ENCODE data around the gene NPTXR.

The NPTXR gene

DNA sequence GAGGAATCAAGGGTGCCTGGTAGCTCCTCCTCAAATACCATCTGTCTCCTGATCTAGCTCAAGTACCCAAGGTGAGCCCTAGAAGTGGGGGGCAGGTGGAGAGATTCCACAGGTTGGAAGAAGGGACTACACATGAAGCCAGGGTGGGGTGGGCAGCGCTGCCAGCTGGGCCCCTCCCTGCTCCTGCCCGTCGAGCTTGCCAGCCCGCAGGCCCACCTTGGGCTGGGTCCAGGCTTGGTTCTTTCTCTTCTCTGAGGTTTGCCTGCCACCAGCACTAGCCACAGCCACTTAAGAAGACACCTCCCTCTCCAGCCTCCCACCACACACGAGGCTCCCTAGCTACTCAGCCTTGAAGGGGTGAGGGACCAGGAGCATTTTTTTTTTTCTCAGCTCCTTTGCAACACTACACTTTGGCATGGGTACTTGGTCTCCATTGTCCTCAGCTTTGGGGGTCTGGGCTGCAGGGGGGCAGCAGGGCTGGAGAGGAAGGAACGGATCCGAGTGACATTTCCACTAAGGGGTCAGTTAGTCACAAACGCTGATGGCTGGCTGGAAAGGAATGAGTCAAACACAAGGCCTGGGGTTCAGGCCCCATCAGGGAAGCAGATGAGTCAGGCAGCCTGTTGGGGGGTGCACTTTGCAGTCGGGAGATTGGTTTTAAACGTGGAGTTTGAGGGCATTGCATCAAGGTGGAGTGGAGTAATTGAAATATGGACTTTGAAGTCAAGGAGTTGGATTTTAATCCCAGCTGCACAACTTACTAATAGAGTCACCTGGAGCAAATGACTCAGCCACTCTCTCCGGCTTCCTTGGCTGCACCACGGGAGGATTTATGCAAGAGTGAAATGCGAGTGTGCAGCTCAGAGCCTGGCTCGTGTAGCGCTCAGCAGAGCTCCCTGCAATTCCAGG lies 7.4 kb upstream of the NPTXR start:
- DNase-seq, result no peak

DNA sequence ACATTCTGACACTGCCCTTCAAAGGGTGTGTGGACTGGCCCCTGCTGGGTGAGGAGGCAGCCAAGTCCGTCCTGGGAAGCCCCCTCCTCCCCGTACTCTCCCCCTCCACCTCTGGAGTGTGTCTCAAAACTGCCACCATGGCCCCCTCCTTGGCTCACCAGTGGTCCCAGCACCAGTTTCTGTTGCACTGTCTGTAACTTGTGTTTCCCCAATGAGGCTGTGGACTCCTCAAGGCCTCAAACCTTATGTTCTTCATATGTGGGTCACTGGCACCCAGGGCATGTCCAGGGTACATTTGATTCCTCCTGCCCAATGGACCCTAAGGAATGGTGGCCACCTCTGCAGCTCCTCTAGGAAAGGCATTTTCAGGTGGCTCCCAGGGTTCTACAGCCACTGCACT lies 6.6 kb upstream of the NPTXR start:
- no peak for DNase-seq

DNA sequence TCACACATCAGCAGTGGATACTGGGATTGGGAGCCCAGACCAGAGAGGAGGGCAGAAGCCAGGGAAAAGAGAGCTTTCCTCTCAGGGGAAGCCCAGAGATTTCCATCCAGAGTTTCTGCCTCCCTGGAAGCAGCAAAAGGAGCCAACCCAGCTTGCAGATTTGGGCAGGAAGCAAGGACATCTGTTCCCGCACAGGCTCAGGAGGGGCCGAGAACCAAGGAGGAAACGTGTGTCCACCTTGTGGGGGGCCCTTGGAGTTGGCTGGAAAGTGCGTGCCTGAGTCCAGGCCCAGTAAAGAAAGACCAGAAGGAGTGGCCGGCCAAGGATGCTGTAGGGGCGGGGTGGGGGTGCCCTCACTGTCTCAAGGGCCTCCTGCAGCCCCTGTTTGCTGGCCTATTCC lies 6.0 kb upstream of the NPTXR start:
- no peak for DNase-seq

DNA sequence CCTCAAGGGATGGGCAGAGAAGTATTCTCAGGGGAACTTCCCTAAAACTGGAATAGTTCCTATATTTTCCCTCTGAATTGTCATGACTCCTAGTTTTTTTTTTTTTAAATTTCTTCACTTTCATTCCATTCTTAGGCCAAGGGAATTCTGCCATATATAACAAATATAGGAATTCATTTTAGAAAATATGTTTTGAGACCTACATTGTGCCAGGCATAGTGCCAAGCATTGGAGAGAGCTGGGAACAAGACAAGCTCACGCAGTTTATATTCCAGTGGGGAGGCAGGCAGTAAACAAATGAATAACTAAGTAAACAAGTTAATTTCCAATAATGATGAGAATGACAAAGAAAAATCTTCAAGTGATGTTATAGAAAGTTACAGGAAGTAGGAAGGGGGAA lies 2.6 kb upstream of the NPTXR start:
- no peak for DNase-seq

DNA sequence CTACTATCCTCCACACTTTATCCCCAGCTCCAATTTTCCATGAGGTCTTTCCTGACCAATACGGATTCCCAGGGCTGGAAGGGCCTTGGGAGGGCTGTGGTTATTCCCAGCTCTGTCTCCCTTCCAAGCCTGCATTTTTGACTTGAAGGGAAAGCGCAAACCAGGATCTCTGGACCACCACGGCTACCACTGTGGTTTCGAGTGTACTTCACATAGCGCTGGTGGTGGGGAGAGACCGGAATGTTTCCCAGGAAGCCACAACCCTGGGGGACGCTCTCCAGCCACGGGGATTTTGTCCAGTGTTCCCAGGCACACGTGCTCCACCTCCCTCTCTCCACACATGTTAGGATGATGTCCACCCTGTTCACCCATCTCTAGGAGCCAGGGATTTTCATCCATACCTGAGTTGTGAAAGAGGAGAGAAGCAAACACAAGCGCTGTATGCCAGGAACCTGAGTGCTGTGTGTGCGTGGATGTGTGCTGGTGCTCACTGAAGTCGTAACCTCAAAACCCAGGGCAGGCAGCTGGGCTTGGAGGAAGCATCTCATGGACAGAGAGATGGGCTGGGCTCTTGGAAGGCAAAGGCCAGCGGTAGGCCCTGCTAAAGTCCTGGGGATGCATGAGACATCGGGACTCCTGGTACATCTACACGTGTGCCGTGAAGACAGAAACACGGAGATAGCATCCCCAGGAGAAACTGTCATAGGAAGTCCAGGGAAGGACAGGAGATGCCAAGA lies 1.3 kb upstream of the NPTXR start:
- DNase-seq, result no peak

DNA sequence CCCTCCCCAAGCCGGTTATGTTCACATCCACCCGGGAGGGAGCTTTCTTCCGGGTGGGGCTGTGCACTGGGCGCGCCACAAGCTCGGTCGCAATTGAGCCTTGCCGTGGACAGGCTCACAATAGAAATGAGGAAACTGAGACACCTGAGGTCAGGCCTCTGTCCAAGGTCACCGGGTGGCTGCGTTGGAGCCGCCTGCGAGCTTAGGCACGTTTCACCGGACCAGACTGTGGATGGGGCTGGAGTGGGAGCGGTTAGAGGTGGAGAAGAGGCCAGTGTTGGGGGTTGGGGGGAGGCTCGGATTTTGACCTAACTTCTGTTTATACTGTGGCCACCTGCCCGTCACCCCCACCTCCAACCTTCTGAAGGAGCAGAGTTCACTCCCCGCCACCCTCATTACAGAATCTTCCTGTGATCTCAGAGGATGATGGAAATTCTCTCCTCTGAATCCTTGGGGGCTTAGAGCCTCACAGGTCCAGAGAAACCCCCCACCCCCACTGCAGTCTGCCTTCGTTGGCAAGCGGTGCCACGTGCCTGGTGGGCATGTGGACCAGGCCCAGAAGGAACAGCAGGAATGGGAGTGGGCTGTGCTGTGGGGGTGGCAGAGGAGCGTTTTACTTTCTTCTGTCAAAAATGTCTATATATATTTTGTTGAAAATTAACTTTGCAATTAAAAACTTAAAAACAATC lies 631 bp upstream of the NPTXR start:
- DNase-seq, result no peak

DNA sequence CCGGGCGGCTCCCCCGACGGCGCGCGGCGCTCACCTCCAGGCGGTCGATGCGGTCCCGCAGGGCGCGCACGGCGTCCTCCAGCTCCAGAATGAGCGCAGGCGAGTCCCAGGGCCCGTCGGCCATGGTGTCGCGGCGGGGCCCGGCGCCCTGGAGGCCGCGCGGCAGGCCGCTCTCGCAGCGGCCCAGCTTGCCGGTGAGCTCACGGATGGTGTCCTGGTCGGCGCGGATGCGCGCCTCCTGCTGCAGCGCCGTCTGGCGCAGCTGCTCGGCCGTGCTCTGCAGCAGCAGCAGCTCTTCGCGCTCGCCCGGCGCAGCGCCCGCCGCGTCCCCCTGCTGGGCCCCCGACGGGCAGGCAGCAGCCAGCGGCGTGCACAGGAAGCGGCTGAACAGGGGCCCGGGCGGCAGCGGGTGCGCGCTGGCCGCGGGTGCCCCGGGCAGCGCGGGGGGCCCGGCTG lies 599 bp downstream of the NPTXR start:
- no peak for DNase-seq

DNA sequence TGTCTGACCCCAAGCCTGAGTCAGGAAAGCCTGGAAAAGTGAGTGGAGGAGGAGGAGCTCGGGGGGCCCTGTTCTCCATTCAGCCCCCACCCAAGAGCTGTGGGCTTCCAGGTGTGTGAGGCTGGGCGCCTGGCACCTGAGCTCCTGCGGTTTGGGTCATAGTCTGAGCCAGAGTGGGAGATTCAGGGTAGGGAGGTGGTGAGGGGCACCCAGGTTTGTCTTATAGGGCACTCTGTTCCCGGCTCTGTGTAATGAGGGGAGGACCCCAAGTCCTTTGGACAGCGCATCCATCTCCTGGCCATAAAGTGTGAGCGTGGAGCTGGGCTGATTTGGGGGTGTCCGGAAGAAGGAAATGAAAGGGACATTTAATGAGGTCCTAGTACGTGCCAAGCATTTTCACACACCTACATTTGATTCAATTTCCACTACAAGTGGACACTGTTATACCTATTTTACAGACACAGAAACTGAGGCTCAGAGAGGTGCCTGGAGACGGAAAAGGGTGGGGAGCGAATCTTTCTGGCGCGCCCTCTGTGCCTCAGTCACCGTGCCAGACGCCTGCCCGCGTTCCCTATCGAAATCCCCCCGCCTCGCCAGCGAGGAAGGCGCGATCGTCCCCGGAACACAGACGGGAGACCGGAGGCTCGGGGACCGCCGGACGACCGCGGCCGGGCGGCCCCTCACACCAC lies 1.2 kb downstream of the NPTXR start:
- DNase-seq, result no peak

DNA sequence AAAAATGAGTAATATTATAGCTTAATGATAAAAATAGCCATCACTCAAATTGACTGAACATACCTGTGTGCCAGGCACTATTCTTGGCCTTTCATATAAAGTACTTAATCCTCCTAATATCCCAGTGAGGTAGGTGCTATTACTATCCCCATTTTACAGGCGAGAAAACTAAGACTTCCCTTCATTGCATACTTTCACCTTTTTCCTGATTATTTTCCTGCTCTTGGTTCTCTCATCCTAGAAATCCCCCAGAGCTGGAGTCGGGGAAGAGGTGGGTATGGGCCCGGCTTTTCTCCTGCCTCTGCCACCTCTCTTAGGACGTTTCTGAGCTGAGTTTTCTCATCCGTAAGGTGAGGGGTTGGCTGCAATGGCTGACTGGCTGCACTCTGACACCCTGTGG lies 2.2 kb downstream of the NPTXR start:
- no peak for DNase-seq

DNA sequence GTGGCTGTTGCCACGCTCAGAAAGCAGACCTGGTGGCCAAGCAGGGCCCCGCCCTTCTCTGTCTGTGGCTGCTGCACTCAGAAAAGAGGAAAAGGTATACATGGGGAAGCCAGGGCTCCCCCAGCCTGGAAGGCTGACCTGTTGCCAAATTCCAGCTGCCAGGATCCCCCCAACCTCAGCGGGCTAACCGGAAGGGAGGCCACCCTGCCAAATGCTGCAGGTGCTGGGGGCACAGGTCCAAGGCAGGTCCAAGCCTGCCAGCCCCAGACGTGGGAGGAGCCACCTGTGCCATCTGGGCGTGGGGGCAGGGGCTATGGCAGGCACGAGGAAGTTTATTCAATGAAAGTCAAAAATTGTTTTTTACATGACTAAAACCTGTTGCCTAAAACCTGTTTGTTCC lies 2.6 kb downstream of the NPTXR start:
- DNase-seq, result no peak

DNA sequence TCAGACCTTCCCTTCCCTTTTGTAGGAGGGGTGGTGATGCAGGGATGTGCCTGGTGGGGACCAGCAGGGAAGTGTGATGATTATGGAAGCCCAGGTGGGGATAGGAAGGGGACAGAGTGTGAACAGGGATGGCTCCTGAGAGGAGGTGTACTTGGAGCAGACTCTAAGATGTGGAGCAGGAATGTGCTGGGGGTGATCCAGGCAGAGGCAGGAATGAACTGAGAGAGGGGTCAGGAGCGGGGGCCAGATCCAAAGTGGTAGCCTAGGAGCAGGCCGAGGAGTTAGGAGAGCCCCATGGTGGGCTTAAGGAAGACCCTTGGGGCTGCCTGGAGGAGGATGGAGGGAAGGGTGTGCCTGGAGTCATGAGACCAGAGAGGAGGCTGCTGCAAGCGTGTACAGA lies 3.7 kb downstream of the NPTXR start:
- no peak for DNase-seq

DNA sequence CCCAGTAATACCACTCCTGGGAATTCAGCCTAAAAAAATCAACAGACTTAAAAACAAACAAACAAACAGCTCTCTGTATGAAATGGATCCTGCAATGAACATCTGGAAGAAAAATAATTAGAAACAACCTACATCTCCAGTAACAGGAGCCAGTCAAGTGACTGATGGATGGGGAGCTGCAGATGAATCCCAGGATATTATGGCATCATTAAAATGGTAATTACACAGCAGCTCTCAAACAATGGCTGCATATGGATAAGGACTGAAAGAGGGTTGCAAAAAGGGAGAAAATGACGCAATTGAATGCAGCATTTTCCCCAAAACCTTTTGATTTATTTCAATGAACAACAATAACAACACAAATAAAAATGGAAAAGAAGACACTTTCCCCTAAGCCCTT lies 4.1 kb downstream of the NPTXR start:
- no peak for DNase-seq

DNA sequence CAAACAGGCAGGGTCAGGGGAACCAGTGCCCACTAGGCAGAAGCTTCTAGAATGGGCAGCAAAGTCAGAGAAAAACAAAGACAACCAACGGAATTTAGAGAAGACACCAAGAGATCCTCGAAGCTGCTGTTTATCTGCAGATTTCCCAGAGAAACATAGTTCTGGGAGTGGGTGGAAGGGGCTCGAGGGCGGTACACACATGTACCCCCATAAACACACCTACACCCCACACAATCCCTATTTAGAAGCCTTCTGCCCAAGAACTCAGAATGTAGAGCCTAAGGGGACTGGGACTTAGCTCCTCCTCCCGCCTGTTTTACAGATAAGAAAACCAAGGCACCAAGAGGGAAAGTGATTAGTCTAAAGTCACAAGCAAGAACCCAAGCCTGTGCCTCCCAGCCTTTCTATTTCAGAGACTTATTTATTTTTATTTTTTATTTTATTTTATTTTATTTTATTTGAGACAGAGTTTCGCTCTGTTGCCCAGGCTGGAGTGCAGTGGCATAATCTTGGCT lies 6.4 kb downstream of the NPTXR start:
- DNase-seq, result no peak

DNA sequence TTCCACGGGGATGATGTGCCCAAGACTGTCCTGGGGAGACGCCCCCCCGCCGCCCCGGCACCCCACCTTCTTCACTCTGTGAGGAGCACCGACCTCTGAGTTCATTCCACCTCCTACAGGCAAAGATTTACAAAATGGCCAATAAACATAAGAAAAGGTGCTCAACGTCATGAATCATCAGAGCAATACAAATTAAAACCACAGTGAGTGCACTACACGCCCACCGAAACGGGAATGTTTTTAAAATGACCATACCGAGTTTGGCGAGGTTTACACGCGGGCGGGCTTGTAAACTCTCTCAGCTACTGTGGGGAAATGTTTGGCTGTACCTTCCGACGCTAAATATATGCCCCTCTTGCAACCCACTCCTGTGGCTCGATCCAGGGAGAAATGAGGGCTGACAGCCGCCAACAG lies 7.9 kb downstream of the NPTXR start:
- DNase-seq, result no peak

DNA sequence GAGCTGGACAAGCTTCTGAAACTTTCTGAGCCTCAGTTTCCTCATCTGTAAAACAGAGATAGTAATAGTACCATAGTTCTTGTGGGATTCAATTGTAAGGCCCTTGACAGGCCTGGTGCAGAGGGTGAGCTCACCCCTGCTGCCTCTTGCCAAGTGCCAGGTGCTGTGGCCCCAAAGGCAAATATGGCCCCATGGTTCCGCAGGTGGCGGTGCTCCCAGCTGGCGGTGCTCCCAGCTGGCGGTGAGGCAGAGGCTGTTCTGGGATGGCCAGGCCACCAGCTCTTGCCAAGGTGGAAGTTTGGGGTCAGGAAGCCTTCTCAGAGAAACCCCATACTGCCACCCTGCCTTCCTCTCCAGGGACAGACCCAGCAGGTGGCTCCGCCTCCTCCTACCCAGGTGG lies 8.8 kb downstream of the NPTXR start:
- no peak for DNase-seq

DNA sequence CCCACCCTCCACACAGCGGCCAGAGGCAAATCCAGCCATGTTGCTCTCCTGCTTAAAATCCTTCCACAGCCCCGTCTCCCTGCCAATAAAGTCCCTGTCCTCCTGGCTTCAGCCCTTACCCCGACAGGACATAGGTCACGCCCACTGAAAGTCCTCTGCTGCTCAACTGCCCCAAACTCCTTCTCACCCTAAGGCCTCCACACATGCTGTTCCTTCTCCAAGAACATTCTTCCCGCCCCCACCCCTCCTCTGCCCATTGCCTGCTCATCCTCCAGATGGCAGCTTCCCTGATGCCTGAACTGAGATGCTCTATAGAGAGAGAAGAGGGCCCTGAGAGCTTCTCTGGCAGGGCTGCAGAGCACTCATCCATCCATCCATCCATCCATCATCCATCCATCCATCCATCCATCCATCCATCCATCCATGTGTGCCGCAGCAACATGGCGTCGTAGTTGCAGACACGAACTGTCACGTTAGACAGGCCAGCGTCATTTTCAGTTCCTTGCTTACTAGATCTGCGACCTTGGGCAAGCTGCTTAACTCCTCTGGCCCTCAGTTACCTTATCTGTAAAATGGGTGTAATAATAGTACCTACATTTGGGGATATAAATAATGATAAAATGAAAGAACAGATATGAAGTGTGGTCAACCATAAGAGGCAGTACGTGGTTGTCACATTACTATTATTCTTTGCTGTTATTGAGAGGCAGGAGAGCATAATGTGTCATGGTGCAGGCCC lies 9.4 kb downstream of the NPTXR start:
- no peak for DNase-seq

DNA sequence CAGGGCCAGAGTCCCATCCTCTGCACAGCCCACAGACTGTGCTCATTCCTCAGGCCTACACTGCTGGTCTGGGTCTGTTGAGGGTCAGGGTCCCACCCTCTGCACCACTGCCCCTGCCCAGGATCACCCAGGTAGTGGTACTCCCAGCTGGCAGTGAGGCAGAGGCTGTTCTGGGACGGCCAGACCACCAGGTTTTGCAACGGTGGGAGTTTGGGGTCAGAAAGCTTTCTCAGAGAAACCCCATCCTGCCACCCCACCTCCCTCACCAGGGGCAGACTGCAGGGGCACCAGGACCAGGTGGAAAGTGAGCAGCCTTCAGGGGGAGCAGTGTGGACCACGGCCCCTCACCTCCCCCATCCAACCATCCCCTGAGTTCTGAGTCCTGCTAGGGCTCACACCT lies 10.8 kb downstream of the NPTXR start:
- no peak for DNase-seq

DNA sequence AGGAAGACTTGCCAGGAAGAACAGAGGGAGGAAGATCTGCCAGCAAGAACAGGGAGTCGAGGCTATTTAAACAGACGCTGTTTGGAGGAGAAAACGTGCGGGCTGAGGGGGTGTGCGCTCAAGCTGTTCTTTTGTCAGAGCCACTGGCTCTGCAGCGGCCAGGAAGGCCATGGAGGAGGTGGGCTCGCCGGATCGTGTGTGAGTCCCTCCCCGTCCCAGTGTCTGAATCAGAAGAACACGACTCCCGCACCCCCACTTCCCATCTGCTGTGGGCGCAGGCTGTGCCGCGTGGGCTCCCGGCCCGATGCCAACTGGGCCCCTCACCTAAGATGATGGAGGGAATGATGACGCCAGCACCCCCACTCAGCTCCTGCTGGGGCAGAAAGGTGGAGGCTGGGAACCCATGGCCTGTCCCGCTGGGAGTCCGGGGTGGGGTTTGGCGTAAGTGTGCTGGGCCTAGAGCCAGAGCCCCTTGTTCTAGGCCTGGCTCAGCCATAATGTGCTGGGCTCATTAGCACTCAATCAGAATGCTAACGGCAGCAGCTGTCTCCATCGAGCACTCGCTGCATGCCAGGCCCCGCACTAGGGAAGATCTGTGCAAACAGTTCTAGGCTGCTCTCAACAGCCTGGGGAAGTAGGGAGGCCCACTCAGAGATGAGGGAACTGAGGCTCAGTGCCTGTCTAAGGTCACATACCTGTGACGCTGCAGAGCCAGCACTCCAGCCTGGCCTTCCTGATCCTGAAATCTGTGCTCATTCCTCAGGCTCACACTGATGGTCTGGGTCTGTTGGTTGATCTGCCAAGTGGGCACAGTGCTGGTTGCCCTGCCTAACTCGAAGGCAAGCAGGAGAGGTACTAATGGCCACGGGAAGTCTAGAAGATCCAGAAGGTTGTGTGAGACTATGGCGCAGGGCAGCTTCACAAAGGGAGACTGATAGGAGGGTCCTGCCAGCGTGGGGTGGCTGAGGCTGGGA lies 11.5 kb downstream of the NPTXR start:
- DNase-seq, result no peak

DNA sequence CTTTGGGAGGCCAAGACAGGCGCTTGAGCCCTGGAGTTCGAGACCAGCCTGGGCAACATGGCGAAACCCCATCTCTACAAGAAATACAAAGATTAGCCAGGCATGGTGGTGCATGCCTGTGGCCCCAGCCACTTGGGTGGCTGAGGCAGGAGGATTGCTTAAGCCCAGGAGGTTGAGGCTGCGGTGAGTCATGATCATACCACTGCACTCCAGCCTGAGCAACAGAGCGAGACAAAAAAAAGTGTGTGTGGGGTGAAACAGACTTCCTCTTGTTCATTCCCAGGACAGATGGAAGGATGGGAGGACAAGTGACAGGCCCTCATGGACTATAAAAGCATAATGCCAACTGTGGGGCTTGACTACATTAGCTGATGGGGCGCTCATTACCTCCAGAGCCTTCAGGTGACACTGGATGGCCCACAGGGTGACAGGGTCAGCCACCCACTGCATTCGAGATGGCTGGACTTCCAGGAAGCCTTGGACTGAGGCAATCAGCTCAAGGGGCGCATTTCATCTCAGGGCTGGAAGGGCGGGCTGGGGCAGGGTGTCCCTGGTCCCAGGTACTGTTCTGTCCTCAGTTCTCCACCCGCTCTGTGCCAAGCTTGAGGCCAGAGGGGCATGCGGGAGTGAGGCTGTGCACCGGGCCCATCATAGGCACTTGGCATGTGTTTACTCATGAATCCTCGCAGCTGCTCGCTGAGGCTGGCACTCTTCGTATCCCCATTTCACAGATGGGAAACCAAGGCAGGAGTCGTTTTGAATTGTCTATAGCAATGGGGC lies 12.5 kb downstream of the NPTXR start:
- DNase-seq, result no peak

DNA sequence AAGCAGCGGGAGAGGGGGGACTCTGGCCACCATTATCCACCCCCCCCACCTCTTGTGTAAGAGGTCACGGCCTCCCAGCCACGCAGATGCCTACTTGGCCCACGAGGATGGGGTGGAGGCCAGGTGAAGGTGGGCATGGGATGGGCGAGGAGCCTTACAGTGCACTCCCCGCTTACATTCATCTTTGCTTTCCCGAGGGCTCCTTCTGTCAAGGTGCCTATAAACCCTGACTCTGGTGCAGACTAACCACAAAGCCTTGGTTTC lies 13.1 kb downstream of the NPTXR start:
- no peak for DNase-seq
